Mesendoderm (in vitro differentiated cells): ENCODE results near the gene NKRF.

Experiments
- DNase-seq: peaks from one replicate; pipeline ENCODE4 v3.0.0; 2013
- H2AK5ac ChIP-seq: 2 replicates; pipeline ENCODE4 v1.6.1; 2013; ENCODE audit warnings: low read length, inconsistent platforms
- H2BK120ac ChIP-seq: 2 replicates; pipeline ENCODE4 v1.6.1; 2013; ENCODE audit warnings: low read depth, mild to moderate bottlenecking, low read length, moderate library complexity, mixed read lengths
- H2BK15ac ChIP-seq: replicated peaks from 2 replicates; pipeline ENCODE4 v1.6.1; 2013; ENCODE audit warnings: low read depth, mild to moderate bottlenecking, moderate library complexity
- H2BK5ac ChIP-seq: 2 replicates; pipeline ENCODE4 v1.6.1; 2013; ENCODE audit warnings: low read length, inconsistent platforms
- H3K18ac ChIP-seq: 2 replicates; pipeline ENCODE4 v1.6.1; 2013; ENCODE audit warnings: mild to moderate bottlenecking, low read length, mixed read lengths
- H3K23ac ChIP-seq: one replicate; pipeline ENCODE4 v1.6.1; 2013; ENCODE audit warnings: low read length
- H3K27ac ChIP-seq: 2 replicates; pipeline ENCODE4 v1.5.1; 2013; ENCODE audit warnings: low read depth, mild to moderate bottlenecking, inconsistent platforms, low read length, moderate library complexity
- H3K27me3 ChIP-seq: 2 replicates; pipeline ENCODE4 v1.6.1; 2013; ENCODE audit warnings: low read length, control low read depth, mild to moderate bottlenecking, inconsistent platforms; ENCODE audit not compliant: insufficient read depth, poor library complexity
- H3K36me3 ChIP-seq: 2 replicates; pipeline ENCODE4 v1.6.1; 2013; ENCODE audit warnings: low read length, inconsistent platforms; ENCODE audit not compliant: control insufficient read depth, insufficient read depth
- H3K4ac ChIP-seq: one replicate; pipeline ENCODE4 v1.6.1; 2013; ENCODE audit warnings: low read depth, mild to moderate bottlenecking, low read length, moderate library complexity
- H3K4me1 ChIP-seq: 2 replicates; pipeline ENCODE4 v1.6.1; 2013; ENCODE audit warnings: low read depth, low read length, inconsistent platforms; ENCODE audit not compliant: control insufficient read depth
- H3K4me2 ChIP-seq: 2 replicates; pipeline ENCODE4 v1.6.1; 2013; ENCODE audit warnings: low read length
- H3K4me3 ChIP-seq: 2 replicates; pipeline ENCODE4 v1.5.1; 2013; ENCODE audit warnings: mild to moderate bottlenecking, low read length
- H3K56ac ChIP-seq: one replicate; pipeline ENCODE4 v1.6.1; 2013; ENCODE audit warnings: low read length
- H3K79me1 ChIP-seq: 2 replicates; pipeline ENCODE4 v1.6.1; 2013; ENCODE audit warnings: low read length, inconsistent platforms
- H3K79me2 ChIP-seq: 2 replicates; pipeline ENCODE4 v1.6.1; 2013; ENCODE audit warnings: mild to moderate bottlenecking, low read length; ENCODE audit not compliant: control insufficient read depth, insufficient read depth
- H3K9ac ChIP-seq: 2 replicates; pipeline ENCODE4 v1.6.1; 2013; ENCODE audit warnings: low read length, inconsistent platforms
- H4K5ac ChIP-seq: one replicate; pipeline ENCODE4 v1.6.1; 2013; ENCODE audit warnings: low read length
- H4K8ac ChIP-seq: one replicate; pipeline ENCODE4 v1.6.1; 2013; ENCODE audit warnings: low read depth, mild to moderate bottlenecking, control low read depth, low read length, moderate library complexity
- WGBS: extraction: QIAGEN DNeasy Blood & Tissue Kit; methylation state at CpG from one replicate; pipeline ENCODE4 v1.1.7; 2013; ENCODE audit warnings: low lambda C conversion rate, missing lambda C conversion rate; ENCODE audit not compliant: insufficient coverage; ENCODE audit errors: extremely low coverage; 5-methylcytosine and 5-hydroxymethylcytosine counted together

The NKRF gene

GRCh38 chrX:119622356-119623232 is 16.4 kb upstream of the NKRF start:
- Histone ChIP-seq H4K5ac (no peak overlapping the region), H3K27me3 (no peaks in the 10 kb centered on the region), H3K79me1 (no peaks in the 10 kb centered on the region), H3K18ac (no peak overlapping the region), H3K27ac (no peak overlapping the region), H3K56ac (no peak overlapping the region), H3K9ac (no peak overlapping the region), H3K36me3 (no peaks in the 10 kb centered on the region), H3K4me2 (no peak overlapping the region), H3K23ac (no peak overlapping the region), H3K4me1 (no peaks in the 10 kb centered on the region), H2AK5ac (no peak overlapping the region), H3K4ac (no peak overlapping the region), H2BK120ac (no peak overlapping the region), H3K79me2 (no peaks in the 10 kb centered on the region), H2BK15ac (no peak overlapping the region), H4K8ac (no peak overlapping the region), H2BK5ac (no peak overlapping the region), H3K4me3 (no peak overlapping the region)
- no CpG with 5 or more reads among the region's 9 CpGs for WGBS
- DNase-seq, result no peak

- H4K8ac ChIP-seq, result no peak overlapping the region
- no peak overlapping the region for H3K4me2 ChIP-seq
- H3K4me1 ChIP-seq, result no peaks in the 10 kb centered on the region
- no peak overlapping the region for H3K23ac ChIP-seq
- no peak overlapping the region for H2AK5ac ChIP-seq
- no peak overlapping the region for H2BK120ac ChIP-seq
- H3K36me3 ChIP-seq, result no peaks in the 10 kb centered on the region
- no peaks in the 10 kb centered on the region for H3K79me2 ChIP-seq
- H3K18ac ChIP-seq, result no peak overlapping the region
- no peak overlapping the region for H3K4ac ChIP-seq
- no peak overlapping the region for H3K27ac ChIP-seq
- no peak overlapping the region for H4K5ac ChIP-seq
- WGBS, result no CpG with 5 or more reads among the region's 5 CpGs
- no peaks in the 10 kb centered on the region for H3K79me1 ChIP-seq
- no peak for DNase-seq
- H2BK15ac ChIP-seq, result no peak overlapping the region
- H3K4me3 ChIP-seq, result no peak overlapping the region
- H3K27me3 ChIP-seq, result no peaks in the 10 kb centered on the region
- no peak overlapping the region for H3K56ac ChIP-seq
- H3K9ac ChIP-seq, result no peak overlapping the region
- H2BK5ac ChIP-seq, result no peak overlapping the region
These were observed 12.2 kb upstream of the NKRF start for GRCh38 chrX:119618439-119618838.

- H3K79me1 ChIP-seq, result no peaks in the 10 kb centered on the region
- no peaks in the 10 kb centered on the region for H3K79me2 ChIP-seq
- H3K9ac ChIP-seq, result no peak overlapping the region
- no peak overlapping the region for H2AK5ac ChIP-seq
- no peak overlapping the region for H2BK15ac ChIP-seq
- no peak overlapping the region for H3K4me2 ChIP-seq
- H4K5ac ChIP-seq, result no peak overlapping the region
- H3K23ac ChIP-seq, result no peak overlapping the region
- no CpG with 5 or more reads among the region's 15 CpGs for WGBS
- H3K18ac ChIP-seq, result no peak overlapping the region
- no peak overlapping the region for H3K4me3 ChIP-seq
- no peak overlapping the region for H3K4ac ChIP-seq
- H4K8ac ChIP-seq, result no peak overlapping the region
- H2BK120ac ChIP-seq, result no peak overlapping the region
- no peaks in the 10 kb centered on the region for H3K4me1 ChIP-seq
- H2BK5ac ChIP-seq, result no peak overlapping the region
- H3K27me3 ChIP-seq, result no peaks in the 10 kb centered on the region
- H3K27ac ChIP-seq, result no peak overlapping the region
- no peaks in the 10 kb centered on the region for H3K36me3 ChIP-seq
- no peak overlapping the region for H3K56ac ChIP-seq
- DNase-seq, result peak; percentile 6
These were observed 11.4 kb upstream of the NKRF start for GRCh38 chrX:119617517-119618164.

DNA sequence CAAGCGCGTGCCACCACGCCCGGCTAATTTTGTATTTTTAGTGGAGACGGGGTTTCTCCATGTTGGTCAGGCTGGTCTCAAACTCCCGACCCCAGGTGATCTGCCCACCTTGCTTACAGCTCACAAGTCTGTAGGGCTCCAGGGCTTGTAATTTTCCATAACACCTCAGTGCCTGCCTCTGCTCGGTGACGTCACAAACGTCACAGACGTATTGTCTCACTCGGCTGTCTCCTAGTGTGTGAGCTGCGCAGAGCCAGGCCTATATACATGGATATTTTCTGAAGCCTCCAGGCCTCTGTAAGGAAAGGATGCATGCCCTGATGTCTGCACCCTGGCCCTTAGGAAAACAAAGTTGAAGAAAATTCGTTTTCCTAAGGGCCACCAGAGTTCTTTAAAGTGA is 8.6 kb upstream of the NKRF start:
- Histone ChIP-seq H3K4me2 (no peak overlapping the region), H3K4me3 (no peak overlapping the region)

GRCh38 chrX:119607018-119607389 is 780 bp upstream of the NKRF start:
- H3K4ac ChIP-seq, result no peak overlapping the region
- H2BK15ac ChIP-seq, result no peak overlapping the region
- peak overlapping the region; percentile 51 for H3K9ac ChIP-seq
- no peak overlapping the region for H3K27ac ChIP-seq
- H3K4me2 ChIP-seq, result no peak overlapping the region
- H3K4me3 ChIP-seq, result no peak overlapping the region
- H2AK5ac ChIP-seq, result no peak overlapping the region
- H4K5ac ChIP-seq, result no peak overlapping the region
- H3K79me2 ChIP-seq, result peaks cover 6% of the 10 kb centered on the region
- WGBS, result no CpG with 5 or more reads among the region's 7 CpGs
- no peak for DNase-seq
- no peak overlapping the region for H3K18ac ChIP-seq
- no peak overlapping the region for H2BK120ac ChIP-seq
- H4K8ac ChIP-seq, result no peak overlapping the region
- H3K23ac ChIP-seq, result no peak overlapping the region
- no peaks in the 10 kb centered on the region for H3K36me3 ChIP-seq
- peak overlapping the region; percentile 68 for H3K56ac ChIP-seq
- no peak overlapping the region for H2BK5ac ChIP-seq
- no peaks in the 10 kb centered on the region for H3K27me3 ChIP-seq
- H3K4me1 ChIP-seq, result no peaks in the 10 kb centered on the region
- no peaks in the 10 kb centered on the region for H3K79me1 ChIP-seq

More for the DNA sequence above, 8.6 kb upstream of the NKRF start:
- H3K27ac ChIP-seq, result no peak overlapping the region
- no peaks in the 10 kb centered on the region for H3K27me3 ChIP-seq
- H2BK5ac ChIP-seq, result no peak overlapping the region
- no peak overlapping the region for H4K5ac ChIP-seq
- no peak overlapping the region for H2BK15ac ChIP-seq
- H3K4ac ChIP-seq, result no peak overlapping the region
- no peaks in the 10 kb centered on the region for H3K79me1 ChIP-seq
- no CpG with 5 or more reads among the region's 13 CpGs for WGBS
- no peak overlapping the region for H3K9ac ChIP-seq
- H2AK5ac ChIP-seq, result no peak overlapping the region
- H3K36me3 ChIP-seq, result no peaks in the 10 kb centered on the region
- H4K8ac ChIP-seq, result no peak overlapping the region
- no peak for DNase-seq
- no peak overlapping the region for H3K56ac ChIP-seq
- H3K18ac ChIP-seq, result no peak overlapping the region
- H2BK120ac ChIP-seq, result no peak overlapping the region
- no peaks in the 10 kb centered on the region for H3K4me1 ChIP-seq
- no peaks in the 10 kb centered on the region for H3K79me2 ChIP-seq
- no peak overlapping the region for H3K23ac ChIP-seq
